ENCODE data around the gene HM13.

GRCh38 chr20:31474097-31474436 is 40.2 kb upstream of the HM13 start:
- no peak for TF ChIP-seq SRSF9 (IDR thresholded peaks at IDR 0.05; ENCODE audit: borderline replicate concordance, insufficient read depth, low read depth, low read length, poor library complexity, severe bottlenecking)
- TF ChIP-seq ZNF225 (CRISPR knock-in tag; IDR thresholded peaks at IDR 0.05), result no peak
- no peak for TF ChIP-seq FOXK1 (CRISPR knock-in tag; IDR thresholded peaks at IDR 0.05; ENCODE audit: borderline replicate concordance, low read depth)
- TF ChIP-seq CHD2 (IDR thresholded peaks at IDR 0.05; ENCODE audit: low read depth, low read length), result no peak
- TF ChIP-seq MEIS2 (CRISPR knock-in tag; IDR thresholded peaks at IDR 0.05), result no peak
- no peak for TF ChIP-seq ZNF766 (CRISPR knock-in tag; IDR thresholded peaks at IDR 0.05; ENCODE audit: borderline replicate concordance)
- TF ChIP-seq CTCF (CRISPR knock-in tag; IDR thresholded peaks at IDR 0.05), result no peak
- no peak for TF ChIP-seq TGIF2 (CRISPR knock-in tag; IDR thresholded peaks at IDR 0.05)
- no peak for TF ChIP-seq SNAPC2 (CRISPR knock-in tag; IDR thresholded peaks at IDR 0.05)
- TF ChIP-seq HNF4G (IDR thresholded peaks at IDR 0.05; ENCODE audit: borderline replicate concordance, low read depth, low read length), result no peak
- TF ChIP-seq HNF4G (CRISPR knock-in tag; IDR thresholded peaks at IDR 0.05; ENCODE audit: borderline replicate concordance, low read depth), result no peak
- no peak for TF ChIP-seq EZH2 (conservative IDR thresholded peaks at IDR 0.05; ENCODE audit: low read depth, low read length)
- TF ChIP-seq MLX (CRISPR knock-in tag; IDR thresholded peaks at IDR 0.05), result no peak
- TF ChIP-seq IRF2 (CRISPR knock-in tag; IDR thresholded peaks at IDR 0.05), result no peak

Data from HepG2 (cell line).